Activated T-cell treated with anti-CD3 and anti-CD28 coated beads, Interleukin-2, amount 50 U/mL, for 4 hours (primary cell): ENCODE measurements around the gene PSPN. TPM values are rescaled to one million over a fixed set of nuclear protein-coding genes. Genes with fewer than 3 reads are reported as not detected.

Experiments used
- ATAC-seq, 2 donors: fragments of 200-7000 bp; cut with Tn5 transposase; one replicate each; pipeline ENCODE4 v1.10.0; 2021
- DNase-seq: peaks from one replicate; pipeline ENCODE4 v3.0.0-alpha.2; 2020
- H3K27me3 Mint-ChIP-seq: one replicate; pipeline ENCODE4 v1.8.0; 2021; ENCODE audit warnings: low read depth, mixed read lengths
- H3K36me3 Mint-ChIP-seq: one replicate; pipeline ENCODE4 v1.8.0; 2022; ENCODE audit warnings: mixed read lengths; ENCODE audit not compliant: insufficient read depth
- H3K4me1 Mint-ChIP-seq: one replicate; pipeline ENCODE4 v1.8.0; 2021; ENCODE audit warnings: low read depth, mixed read lengths
- H3K4me3 Mint-ChIP-seq: one replicate; pipeline ENCODE4 v1.8.0; 2021; ENCODE audit warnings: mild to moderate bottlenecking, moderate library complexity, mixed read lengths
- H3K9me3 Mint-ChIP-seq: one replicate; pipeline ENCODE4 v1.8.0; 2021; ENCODE audit warnings: mixed read lengths
- total RNA-seq, 3 donors: library from RNA; stranded (reverse); gene quantifications; one replicate each; pipeline ENCODE4 v1.2.1, GENCODE V29; 2021

Gene PSPN
- total RNA-seq, 3 donors from 2014 or later, result 1.4 to 1.9 (median 1.4) TPM

GRCh38 chr19:6392221-6393073 lies 16.7 kb upstream of the PSPN start:
- Mint-ChIP-seq H3K4me3 (peak overlapping the region; percentile 96), H3K4me1 (peaks cover 24% of the 10 kb centered on the region), H3K36me3 (peaks cover 10% of the 10 kb centered on the region), H3K27me3 (no peaks in the 10 kb centered on the region), H3K9me3 (no peaks in the 10 kb centered on the region)
- peak in 1 of 2 donors; percentile 8 for ATAC-seq
- no peak for DNase-seq

GRCh38 chr19:6387372-6387771 lies 11.6 kb upstream of the PSPN start:
- Mint-ChIP-seq H3K4me3 (no peak overlapping the region), H3K4me1 (peaks cover 13% of the 10 kb centered on the region), H3K9me3 (no peaks in the 10 kb centered on the region), H3K27me3 (no peaks in the 10 kb centered on the region), H3K36me3 (peaks cover 27% of the 10 kb centered on the region)
- ATAC-seq (no peak), DNase-seq (no peak)

GRCh38 chr19:6384381-6384780 lies 8.6 kb upstream of the PSPN start:
- no peak overlapping the region for H3K4me3 Mint-ChIP-seq
- DNase-seq (no peak), ATAC-seq (no peak)
- peaks cover 42% of the 10 kb centered on the region for H3K36me3 Mint-ChIP-seq
- no peaks in the 10 kb centered on the region for H3K4me1 Mint-ChIP-seq
- H3K27me3 Mint-ChIP-seq, result no peaks in the 10 kb centered on the region
- no peaks in the 10 kb centered on the region for H3K9me3 Mint-ChIP-seq

GRCh38 chr19:6383188-6383587 lies 7.5 kb upstream of the PSPN start:
- ATAC-seq (no peak), DNase-seq (no peak)
- Mint-ChIP-seq H3K36me3 (peaks cover 41% of the 10 kb centered on the region), H3K9me3 (no peaks in the 10 kb centered on the region), H3K4me1 (no peaks in the 10 kb centered on the region), H3K4me3 (no peak overlapping the region), H3K27me3 (no peaks in the 10 kb centered on the region)

- no peak for ATAC-seq
- peaks cover 35% of the 10 kb centered on the region for H3K36me3 Mint-ChIP-seq
These were observed 5.5 kb upstream of the PSPN start for GRCh38 chr19:6381030-6381750.

GRCh38 chr19:6379744-6380143 lies 4.0 kb upstream of the PSPN start:
- peaks cover 27% of the 10 kb centered on the region for H3K36me3 Mint-ChIP-seq

More at GRCh38 chr19:6381030-6381750, 5.5 kb upstream of the PSPN start:
- no peaks in the 10 kb centered on the region for H3K4me1 Mint-ChIP-seq
- no peaks in the 10 kb centered on the region for H3K27me3 Mint-ChIP-seq
- H3K4me3 Mint-ChIP-seq, result no peak overlapping the region
- no peaks in the 10 kb centered on the region for H3K9me3 Mint-ChIP-seq
- DNase-seq, result no peak

GRCh38 chr19:6378486-6378885 lies 2.8 kb upstream of the PSPN start:
- H3K4me3 Mint-ChIP-seq, result no peak overlapping the region
- no peak for DNase-seq
- H3K36me3 Mint-ChIP-seq, result peaks cover 27% of the 10 kb centered on the region
- H3K27me3 Mint-ChIP-seq, result no peaks in the 10 kb centered on the region
- no peaks in the 10 kb centered on the region for H3K9me3 Mint-ChIP-seq
- no peak for ATAC-seq
- peaks cover 4% of the 10 kb centered on the region for H3K4me1 Mint-ChIP-seq

More at GRCh38 chr19:6379744-6380143, 4.0 kb upstream of the PSPN start:
- Mint-ChIP-seq H3K9me3 (no peaks in the 10 kb centered on the region), H3K27me3 (no peaks in the 10 kb centered on the region), H3K4me1 (no peaks in the 10 kb centered on the region), H3K4me3 (no peak overlapping the region)
- ATAC-seq (no peak), DNase-seq (no peak)

GRCh38 chr19:6378041-6378440 lies 2.3 kb upstream of the PSPN start:
- no peaks in the 10 kb centered on the region for H3K27me3 Mint-ChIP-seq
- H3K4me3 Mint-ChIP-seq, result no peak overlapping the region
- no peak for DNase-seq
- ATAC-seq, result no peak
- no peaks in the 10 kb centered on the region for H3K9me3 Mint-ChIP-seq
- peaks cover 4% of the 10 kb centered on the region for H3K4me1 Mint-ChIP-seq
- peaks cover 24% of the 10 kb centered on the region for H3K36me3 Mint-ChIP-seq

- ATAC-seq, result no peak
- H3K27me3 Mint-ChIP-seq, result no peaks in the 10 kb centered on the region
- H3K4me3 Mint-ChIP-seq, result no peak overlapping the region
- no peaks in the 10 kb centered on the region for H3K9me3 Mint-ChIP-seq
- H3K4me1 Mint-ChIP-seq, result peaks cover 8% of the 10 kb centered on the region
- H3K36me3 Mint-ChIP-seq, result peaks cover 18% of the 10 kb centered on the region
- no peak for DNase-seq
These were observed 918 bp upstream of the PSPN start for GRCh38 chr19:6376512-6377190.

- no peak for DNase-seq
- Mint-ChIP-seq H3K36me3 (peaks cover 5% of the 10 kb centered on the region), H3K4me1 (peaks cover 8% of the 10 kb centered on the region), H3K27me3 (no peaks in the 10 kb centered on the region), H3K4me3 (no peak overlapping the region), H3K9me3 (no peaks in the 10 kb centered on the region)
- no peak for ATAC-seq
These were observed 872 bp downstream of the PSPN start for GRCh38 chr19:6374711-6375410.

GRCh38 chr19:6374161-6374709 lies 1.5 kb downstream of the PSPN start:
- Mint-ChIP-seq H3K4me3 (no peak overlapping the region), H3K27me3 (no peaks in the 10 kb centered on the region), H3K9me3 (no peaks in the 10 kb centered on the region), H3K4me1 (peaks cover 10% of the 10 kb centered on the region), H3K36me3 (peaks cover 5% of the 10 kb centered on the region)
- DNase-seq (no peak), ATAC-seq (no peak)

- peaks cover 10% of the 10 kb centered on the region for H3K4me1 Mint-ChIP-seq
- H3K36me3 Mint-ChIP-seq, result peaks cover 9% of the 10 kb centered on the region
- H3K27me3 Mint-ChIP-seq, result no peaks in the 10 kb centered on the region
- H3K9me3 Mint-ChIP-seq, result no peaks in the 10 kb centered on the region
- peak overlapping the region; percentile 86 for H3K4me3 Mint-ChIP-seq
- ATAC-seq (no peak), DNase-seq (no peak)
These were observed 2.0 kb downstream of the PSPN start for GRCh38 chr19:6373813-6374108.

- H3K4me1 Mint-ChIP-seq, result peaks cover 10% of the 10 kb centered on the region
- no peaks in the 10 kb centered on the region for H3K9me3 Mint-ChIP-seq
- peaks cover 8% of the 10 kb centered on the region for H3K36me3 Mint-ChIP-seq
- DNase-seq (peak; percentile 99), ATAC-seq (peak; percentile 69 to 74)
- H3K4me3 Mint-ChIP-seq, result peak overlapping the region; percentile 86
- H3K27me3 Mint-ChIP-seq, result no peaks in the 10 kb centered on the region
These were observed 2.5 kb downstream of the PSPN start for GRCh38 chr19:6373096-6373812.
